VCaP (cell line): ENCODE measurements around the gene ZFPL1.
A peak's percentile ranks its signal among the peaks of the same experiment; 100 is the strongest.

Experiments used
- H3K27ac ChIP-seq: fragments of 450-650 bp; 2 replicates; pipeline ENCODE4 v1.5.1; 2017
- CTCF ChIP-seq: fragments of 450-650 bp; conservative IDR thresholded peaks from 2 replicates; pipeline ENCODE4 v1.5.1; 2017; ENCODE audit warnings: mild to moderate bottlenecking, moderate library complexity

ZFPL1 gene

DNA sequence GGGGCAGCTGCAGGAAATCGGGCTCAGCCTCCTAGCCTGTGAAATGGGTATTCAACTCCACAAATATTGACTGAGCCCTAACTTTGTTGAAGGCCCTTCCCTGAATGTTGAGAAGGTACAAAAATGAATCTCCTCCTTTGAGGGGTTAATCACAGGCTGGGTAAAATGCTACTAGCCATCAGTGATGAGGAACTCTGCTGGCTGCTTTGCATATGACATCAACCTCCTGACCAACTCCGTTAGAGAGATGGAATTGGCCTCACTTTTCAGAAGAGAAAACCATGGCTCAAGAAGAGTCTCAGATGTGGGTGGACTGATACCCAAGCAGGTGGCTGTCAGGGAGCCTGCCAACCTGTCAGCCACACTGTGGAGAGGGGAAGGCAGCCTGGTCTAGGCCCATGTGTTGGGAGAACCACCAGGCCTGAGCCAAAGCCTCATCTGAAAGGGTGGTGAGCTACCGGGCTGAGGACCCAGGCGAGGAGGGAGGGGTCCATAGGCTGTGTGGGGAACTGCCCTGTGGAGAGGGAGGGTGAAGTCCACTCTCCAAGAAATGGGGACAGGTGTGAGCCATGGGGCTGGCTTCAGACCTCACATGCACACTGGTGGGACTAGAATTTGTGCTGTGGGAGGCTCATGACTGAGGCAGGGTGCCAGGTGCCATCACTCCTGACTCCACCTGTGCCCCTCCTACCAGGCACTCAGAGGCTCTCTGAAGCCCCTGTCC is 12.0 kb upstream of the ZFPL1 start:
- no peak overlapping the region for H3K27ac ChIP-seq
- no peak for TF ChIP-seq CTCF

GRCh38 chr11:65072631-65072966 is 11.4 kb upstream of the ZFPL1 start:
- no peak overlapping the region for H3K27ac ChIP-seq
- no peak for TF ChIP-seq CTCF

GRCh38 chr11:65077451-65077850 is 6.6 kb upstream of the ZFPL1 start:
- H3K27ac ChIP-seq: peak overlapping the region; percentile 41
- TF ChIP-seq CTCF: no peak

- H3K27ac ChIP-seq: peak overlapping the region; percentile 41
- TF ChIP-seq CTCF: peak; percentile 98
Observed at GRCh38 chr11:65078151-65078550, 5.9 kb upstream of the ZFPL1 start.

- TF ChIP-seq CTCF: no peak
- peak overlapping the region; percentile 41 for H3K27ac ChIP-seq
Observed at GRCh38 chr11:65078786-65079342, 5.2 kb upstream of the ZFPL1 start.

DNA sequence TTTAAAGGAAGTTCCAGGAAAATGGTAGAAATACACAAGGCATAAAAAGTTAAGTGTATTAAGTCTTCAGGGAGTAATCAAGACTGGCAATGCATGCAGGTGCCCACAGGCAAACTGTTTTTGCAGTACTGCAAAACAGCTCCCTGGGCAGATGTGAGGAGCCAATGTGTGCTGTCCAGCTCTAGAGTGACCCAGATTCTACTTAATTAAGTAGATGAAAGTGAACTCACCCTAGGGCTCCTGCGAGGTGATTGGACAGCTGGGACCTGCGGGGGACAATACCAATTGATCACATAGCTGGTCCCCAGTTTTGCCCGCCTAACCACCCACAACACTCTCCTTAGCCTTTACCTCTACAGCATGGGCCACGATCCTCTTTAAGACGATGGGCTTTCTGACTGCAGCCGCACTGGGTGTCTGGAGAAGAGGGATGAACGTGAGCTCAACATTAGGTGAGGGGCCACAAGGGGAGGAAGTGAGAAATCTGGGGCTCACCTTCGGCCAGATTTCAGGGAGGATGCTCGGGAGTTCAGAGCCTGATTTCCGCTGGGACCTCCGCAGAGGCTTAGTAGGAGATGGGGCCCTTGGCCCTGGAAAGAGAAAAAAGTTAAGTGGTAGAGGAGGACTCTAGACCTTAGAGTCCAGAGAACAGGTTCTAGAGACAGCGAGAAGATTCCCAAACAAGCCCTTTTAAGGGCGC is 738 bp upstream of the ZFPL1 start:
- no peak for TF ChIP-seq CTCF
- H3K27ac ChIP-seq: peak overlapping the region; percentile 82

- peak overlapping the region; percentile 82 for H3K27ac ChIP-seq
- TF ChIP-seq CTCF: no peak
Observed at GRCh38 chr11:65084598-65085375, 765 bp downstream of the ZFPL1 start.
